CD4-positive, alpha-beta memory T cell (primary cell): ENCODE data around the gene ACOXL. TPM values are rescaled to one million over a fixed set of nuclear protein-coding genes. Genes with fewer than 3 reads are reported as not detected.

Experiments used
- CTCF ChIA-PET: fragments of 350-600 bp; sonication (Branson Sonifier 250); formaldehyde crosslinking; loops from one replicate; lab custom pipeline; 2021; ENCODE audit warnings: inconsistent platforms; ENCODE audit not compliant: partially characterized antibody; lab: Charles Lee
- POLR2A ChIA-PET: fragments of 350-600 bp; sonication (Branson Sonifier 250); formaldehyde crosslinking; loops from one replicate; lab custom pipeline; 2021; ENCODE audit not compliant: partially characterized antibody; lab: Charles Lee
- DNase-seq, 5 donors: peaks; one replicate each; pipeline versions ENCODE4 v3.0.0 to v3.0.0-alpha.2; 2020 to 2022; ENCODE audit warnings: mixed read lengths in 1 of 5
- H3K27ac ChIP-seq: one replicate; pipeline ENCODE4 v1.7.0; 2013; ENCODE audit warnings: low read depth, low read length
- H3K27me3 ChIP-seq: 2 replicates; pipeline ENCODE4 v1.7.0; 2013; ENCODE audit warnings: mild to moderate bottlenecking, low read length, moderate library complexity; ENCODE audit not compliant: insufficient read depth
- H3K36me3 ChIP-seq: 2 replicates; pipeline ENCODE4 v1.7.0; 2013; ENCODE audit warnings: mild to moderate bottlenecking, low read length, moderate library complexity; ENCODE audit not compliant: insufficient read depth
- H3K4me1 ChIP-seq: 2 replicates; pipeline ENCODE4 v1.7.0; 2013; ENCODE audit warnings: mild to moderate bottlenecking, low read length, moderate library complexity; ENCODE audit not compliant: insufficient read depth
- H3K4me3 ChIP-seq, 2 donors: one replicate each; pipeline ENCODE4 v1.7.0; 2013; ENCODE audit warnings: low read length in 2 of 2, mild to moderate bottlenecking in 1 of 2
- H3K9me3 ChIP-seq, 2 donors: one replicate each; pipeline ENCODE4 v1.7.0; 2013; ENCODE audit warnings: low read length in 2 of 2, control low read depth in 1 of 2; ENCODE audit not compliant: control insufficient read depth in 1 of 2
- H3K27ac Mint-ChIP-seq, 7 donors: one replicate each; pipeline ENCODE4 v1.8.0; 2020 to 2021; ENCODE audit warnings: mixed read lengths in 7 of 7, mild to moderate bottlenecking in 6 of 7, inconsistent platforms in 3 of 7, moderate library complexity in 3 of 7
- H3K27me3 Mint-ChIP-seq, 2 donors: one replicate each; pipeline ENCODE4 v1.8.0; 2020 to 2021; ENCODE audit warnings: mixed read lengths in 2 of 2
- H3K36me3 Mint-ChIP-seq, 2 donors: one replicate each; pipeline ENCODE4 v1.8.0; 2020 to 2021; ENCODE audit warnings: mixed read lengths in 2 of 2, inconsistent platforms in 1 of 2, mild to moderate bottlenecking in 1 of 2
- H3K4me1 Mint-ChIP-seq, 4 donors: one replicate each; pipeline ENCODE4 v1.8.0; 2020 to 2021; ENCODE audit warnings: mixed read lengths in 4 of 4, mild to moderate bottlenecking in 1 of 4
- H3K4me3 Mint-ChIP-seq, 8 donors: one replicate each; pipeline ENCODE4 v1.8.0; 2020 to 2021; ENCODE audit warnings: mixed read lengths in 8 of 8, mild to moderate bottlenecking in 7 of 8, moderate library complexity in 6 of 8, inconsistent platforms in 3 of 8
- H3K9me3 Mint-ChIP-seq, 8 donors: one replicate each; pipeline ENCODE4 v1.8.0; 2020 to 2021; ENCODE audit warnings: mixed read lengths in 8 of 8, mild to moderate bottlenecking in 5 of 8, inconsistent platforms in 3 of 8, moderate library complexity in 1 of 8
- intact Hi-C: fragments of 100-400 bp; cut with micrococcal nuclease; formaldehyde crosslinking; loops from one replicate; pipeline ENCODE4 v1.15.1; 2023
- polyA plus RNA-seq, 2 donors: library from polyadenylated mRNA; unstranded; fragments of 300-500 nt; fragmentation: Illumina TruSeq; gene quantifications; one replicate each; pipeline ENCODE4 v1.2.3, GENCODE V29; 2021
- total RNA-seq, 2 experiments: library from RNA; stranded (reverse); gene quantifications; one replicate each; pipeline ENCODE4 v1.2.3, GENCODE V29; 2021

Gene ACOXL
- total and polyA plus RNA-seq, 4 experiments from 2014 or later: not detected

DNA sequence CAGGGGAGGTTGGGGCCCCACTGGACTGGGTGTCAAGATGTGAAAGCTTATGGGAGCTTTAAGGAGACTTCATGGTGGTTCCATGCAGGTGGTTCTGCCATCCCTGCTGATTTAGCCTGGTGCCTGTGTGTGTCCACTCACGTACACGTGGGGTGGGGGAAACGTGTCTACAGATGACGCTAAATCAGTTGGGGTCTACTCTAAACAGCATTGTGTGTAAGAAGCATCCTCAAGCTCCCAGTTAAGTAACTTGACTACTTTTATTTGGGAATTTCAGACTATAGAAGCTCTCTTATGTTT lies 435.4 kb downstream of the ACOXL start:
- peaks cover 0 to 6% of the 10 kb centered on the region in 2 donors for H3K27me3 Mint-ChIP-seq
- DNase-seq: no peak
- H3K4me3 Mint-ChIP-seq: no peak overlapping the region
- CTCF ChIA-PET: interaction anchor here (1.4 kb wide), 1 partner anchor 11 kb away, joined by 4 read pairs; no protein-coding TSS in a partner anchor
- H3K4me3 ChIP-seq: no peak overlapping the region
- peaks cover 11 to 23% (median 17%) of the 10 kb centered on the region in 4 donors for H3K4me1 Mint-ChIP-seq
- peaks cover 3% of the 10 kb centered on the region for H3K27me3 ChIP-seq
- POLR2A ChIA-PET: no interaction called here
- peak overlapping the region in 1 of 7 donors; percentile 23 for H3K27ac Mint-ChIP-seq
- H3K27ac ChIP-seq: no peak overlapping the region
- no peaks in the 10 kb centered on the region for H3K9me3 Mint-ChIP-seq
- no peaks in the 10 kb centered on the region for H3K36me3 ChIP-seq
- H3K4me1 ChIP-seq: peaks cover 21% of the 10 kb centered on the region
- intact Hi-C loops: no loop called here
- no peaks in the 10 kb centered on the region for H3K9me3 ChIP-seq
- H3K36me3 Mint-ChIP-seq: peaks cover 15 to 18% of the 10 kb centered on the region in 2 donors

Other genes starting within 250 kb of the ACOXL start
- 10 to 100 TPM; 40.4 to 42.7 TPM for gene RGPD6, start 155.4 kb upstream of the ACOXL start, total RNA-seq
- 1 to 10 TPM; 3.6 to 6.1 TPM for gene RGPD6, start 155.4 kb upstream of the ACOXL start, polyA plus RNA-seq
- gene BUB1, start 54.5 kb upstream of the ACOXL start, total RNA-seq: 1 to 10 TPM; 1.7 to 2.9 TPM
- 1 to 10 TPM in 1 of 2 donors, not detected in 1; 1.2 TPM for gene BUB1, start 54.5 kb upstream of the ACOXL start, polyA plus RNA-seq